ENCODE measurements around the gene PTBP2.

- TF ChIP-seq CTCF (conservative IDR thresholded peaks at IDR 0.05; ENCODE audit: low read depth, low read length) (no peak), EZH2 (IDR thresholded peaks at IDR 0.05; ENCODE audit: borderline replicate concordance, low read depth, low read length, poor library complexity, severe bottlenecking) (no peak)
Measured at GRCh38 chr1:96833376-96833775, 111.8 kb downstream of the PTBP2 start.
